H9 (cell line): ENCODE data around the gene CCL16. TPM values are rescaled to one million over a fixed set of nuclear protein-coding genes. Genes with fewer than 3 reads are reported as not detected.

Experiments
- DNase-seq: peaks from one replicate; pipeline ENCODE4 v3.0.0-alpha.2; 2017
- H2AFZ ChIP-seq: one replicate; pipeline ENCODE4 v1.6.1; 2013; ENCODE audit warnings: mild to moderate bottlenecking, low read length, control low read depth, moderate library complexity
- H2AK5ac ChIP-seq: 2 replicates; pipeline ENCODE4 v1.6.1; 2013; ENCODE audit warnings: low read length, control low read depth, mixed read lengths; ENCODE audit not compliant: insufficient read length
- H2BK120ac ChIP-seq: one replicate; pipeline ENCODE4 v1.6.1; 2013; ENCODE audit warnings: low read depth, mild to moderate bottlenecking, low read length, control low read depth, inconsistent platforms; ENCODE audit not compliant: poor library complexity, severe bottlenecking
- H2BK12ac ChIP-seq: 2 replicates; pipeline ENCODE4 v1.6.1; 2013; ENCODE audit warnings: low read length, control low read depth, mixed read lengths, low read depth; ENCODE audit not compliant: insufficient read length
- H2BK15ac ChIP-seq: 2 replicates; pipeline ENCODE4 v1.6.1; 2013; ENCODE audit warnings: low read depth, low read length, control low read depth
- H2BK20ac ChIP-seq: one replicate; pipeline ENCODE4 v1.6.1; 2013; ENCODE audit warnings: low read depth, mild to moderate bottlenecking, low read length, control low read depth, inconsistent platforms; ENCODE audit not compliant: poor library complexity, severe bottlenecking
- H2BK5ac ChIP-seq: 2 replicates; pipeline ENCODE4 v1.6.1; 2013; ENCODE audit warnings: low read length, control low read depth, mixed read lengths; ENCODE audit not compliant: insufficient read length
- H3K14ac ChIP-seq: 2 replicates; pipeline ENCODE4 v1.6.1; 2013; ENCODE audit warnings: low read length, control low read depth; ENCODE audit not compliant: insufficient read depth
- H3K18ac ChIP-seq: 2 replicates; pipeline ENCODE4 v1.6.1; 2013; ENCODE audit warnings: low read depth, mild to moderate bottlenecking, mixed read lengths, low read length, control low read depth; ENCODE audit not compliant: insufficient read length
- H3K23ac ChIP-seq: 2 replicates; pipeline ENCODE4 v1.6.1; 2013; ENCODE audit warnings: low read length, control low read depth, mixed read lengths, low read depth; ENCODE audit not compliant: insufficient read length
- H3K23me2 ChIP-seq: 2 replicates; pipeline ENCODE4 v1.6.1; 2013; ENCODE audit warnings: low read depth, mild to moderate bottlenecking, mixed read lengths, low read length, control low read depth; ENCODE audit not compliant: insufficient read length, poor library complexity, severe bottlenecking
- H3K27ac ChIP-seq: 2 replicates; pipeline ENCODE4 v1.5.1; 2013; ENCODE audit warnings: low read length, control low read depth, mixed read lengths, low read depth; ENCODE audit not compliant: insufficient read length
- H3K27me3 ChIP-seq: 2 replicates; pipeline ENCODE4 v1.6.1; 2013; ENCODE audit warnings: low read length, control low read depth, inconsistent platforms; ENCODE audit not compliant: insufficient read depth
- H3K4ac ChIP-seq: 2 replicates; pipeline ENCODE4 v1.6.1; 2013; ENCODE audit warnings: low read depth, mild to moderate bottlenecking, control low read depth, inconsistent platforms, low read length, moderate library complexity
- H3K4me1 ChIP-seq: 2 replicates; pipeline ENCODE4 v1.6.1; 2013; ENCODE audit warnings: low read length, control low read depth, inconsistent platforms; ENCODE audit not compliant: insufficient read depth
- H3K4me2 ChIP-seq: 2 replicates; pipeline ENCODE4 v1.6.1; 2013; ENCODE audit warnings: low read length, control low read depth, mixed read lengths; ENCODE audit not compliant: insufficient read length, insufficient read depth
- H3K56ac ChIP-seq: 2 replicates; pipeline ENCODE4 v1.6.1; 2013; ENCODE audit warnings: low read depth, mild to moderate bottlenecking, mixed read lengths, low read length, control low read depth; ENCODE audit not compliant: insufficient read length
- H3K79me1 ChIP-seq: 2 replicates; pipeline ENCODE4 v1.6.1; 2013; ENCODE audit warnings: low read depth, mild to moderate bottlenecking, moderate library complexity, low read length, control low read depth, inconsistent platforms; ENCODE audit not compliant: insufficient read depth, poor library complexity, severe bottlenecking
- H3K79me2 ChIP-seq: 2 replicates; pipeline ENCODE4 v1.6.1; 2013; ENCODE audit warnings: low read length, control low read depth, inconsistent platforms; ENCODE audit not compliant: insufficient read depth
- H3K9ac ChIP-seq: 2 replicates; pipeline ENCODE4 v1.6.1; 2013; ENCODE audit warnings: low read length, control low read depth, mixed read lengths; ENCODE audit not compliant: insufficient read length; ENCODE audit errors: extremely low read depth
- H3K9me3 ChIP-seq: one replicate; pipeline ENCODE4 v1.6.1; 2013; ENCODE audit warnings: low read depth, low read length, inconsistent platforms; ENCODE audit not compliant: control insufficient read depth
- H3T11ph ChIP-seq: one replicate; pipeline ENCODE4 v1.6.1; 2013; ENCODE audit warnings: mild to moderate bottlenecking, low read length, control low read depth, inconsistent platforms
- H4K20me1 ChIP-seq: one replicate; pipeline ENCODE4 v1.6.1; 2013; ENCODE audit not compliant: control insufficient read depth, insufficient read length, insufficient read depth
- H4K5ac ChIP-seq: 2 replicates; pipeline ENCODE4 v1.6.1; 2013; ENCODE audit warnings: low read depth, mild to moderate bottlenecking, mixed read lengths, low read length, control low read depth; ENCODE audit not compliant: insufficient read length
- H4K8ac ChIP-seq: replicated peaks from 2 replicates; pipeline ENCODE4 v1.6.1; 2013; ENCODE audit warnings: low read length, control low read depth, mixed read lengths, low read depth; ENCODE audit not compliant: insufficient read length
- H4K91ac ChIP-seq: 2 replicates; pipeline ENCODE4 v1.6.1; 2013; ENCODE audit warnings: low read depth, mild to moderate bottlenecking, moderate library complexity, mixed read lengths, low read length, control low read depth; ENCODE audit not compliant: insufficient read length
- H3K27ac Mint-ChIP-seq, 3 experiments: 2 replicates in 2 of 3; 3 replicates in 1 of 3; pipeline ENCODE4 v1.8.0; 2020 to 2021; ENCODE audit warnings: mixed read lengths in 3 of 3, mild to moderate bottlenecking in 1 of 3, moderate library complexity in 1 of 3
- H3K27me3 Mint-ChIP-seq: 2 replicates; pipeline ENCODE4 v1.8.0; 2021; ENCODE audit warnings: low read depth, mild to moderate bottlenecking, moderate library complexity, mixed read lengths
- H3K36me3 Mint-ChIP-seq, 3 experiments: 2 replicates in 2 of 3; 3 replicates in 1 of 3; pipeline ENCODE4 v1.8.0; 2020 to 2021; ENCODE audit warnings: low read depth in 3 of 3, mixed read lengths in 3 of 3; ENCODE audit not compliant: insufficient read depth in 1 of 3
- H3K4me1 Mint-ChIP-seq, 2 experiments: 2 replicates each; pipeline ENCODE4 v1.8.0; 2020; ENCODE audit warnings: mixed read lengths in 2 of 2
- H3K4me3 Mint-ChIP-seq, 2 experiments: 2 replicates in 1 of 2; 3 replicates in 1 of 2; pipeline ENCODE4 v1.8.0; 2020 to 2021; ENCODE audit warnings: mild to moderate bottlenecking in 2 of 2, mixed read lengths in 2 of 2, moderate library complexity in 1 of 2
- H3K9me3 Mint-ChIP-seq, 2 experiments: 2 replicates in 1 of 2; 3 replicates in 1 of 2; pipeline ENCODE4 v1.8.0; 2020; ENCODE audit warnings: mild to moderate bottlenecking in 2 of 2, mixed read lengths in 2 of 2, moderate library complexity in 1 of 2
- WGBS: extraction: QIAGEN DNeasy Blood & Tissue Kit; methylation state at CpG from one replicate; pipeline ENCODE4 v1.1.7; 2013; ENCODE audit warnings: missing lambda C conversion rate, low lambda C conversion rate, mixed read lengths; ENCODE audit not compliant: insufficient read length; ENCODE audit errors: extremely low coverage; 5-methylcytosine and 5-hydroxymethylcytosine counted together
- total RNA-seq: library from RNA; stranded (reverse); gene quantifications from 2 replicates; pipeline ENCODE4 v1.2.1, GENCODE V29; 2021
- TF ChIP-seq, protein P1 (sequence below): fragments of 200-600 bp; sonication (generic); conservative IDR thresholded peaks from 3 replicates; pipeline ENCODE4 v1.8.0; 2021; ENCODE audit warnings: antibody characterized with exemption, mild to moderate bottlenecking

The CCL16 gene
- total RNA-seq, 1 experiment from 2014 or later, result not detected

DNA sequence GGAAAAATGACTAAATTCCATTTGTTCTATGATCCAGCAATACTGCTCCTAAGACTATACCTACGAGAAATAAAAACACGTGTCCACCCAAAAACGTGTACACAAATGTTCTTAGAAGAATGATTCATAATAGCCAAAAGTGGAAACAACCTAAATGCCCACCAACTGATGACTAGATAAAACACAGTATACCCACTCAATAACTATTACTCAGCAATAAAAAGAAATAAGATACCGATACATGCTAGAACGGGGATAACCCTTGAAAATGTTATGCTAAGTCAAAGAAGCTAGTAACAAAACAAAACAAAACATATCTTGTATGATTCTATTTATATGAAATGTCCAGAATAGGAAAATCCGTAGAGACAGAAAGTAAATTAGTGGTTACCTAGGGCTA lies 17.6 kb downstream of the CCL16 start:
- H3K56ac ChIP-seq, result no peak overlapping the region
- Mint-ChIP-seq H3K27ac (no peak overlapping the region), H3K36me3 (no peaks in the 10 kb centered on the region), H3K4me3 (no peak overlapping the region), H3K9me3 (no peaks in the 10 kb centered on the region), H3K27me3 (no peaks in the 10 kb centered on the region; the same call in 1 of the 2 replicates), H3K4me1 (no peaks in the 10 kb centered on the region)
- H4K8ac ChIP-seq, result no peak overlapping the region
- H3K9me3 ChIP-seq, result no peaks in the 10 kb centered on the region
- DNase-seq, result no peak
- no peak overlapping the region for H3T11ph ChIP-seq
- H2BK120ac ChIP-seq, result no peak overlapping the region
- no peak overlapping the region for H3K4me2 ChIP-seq
- no peaks in the 10 kb centered on the region for H3K4me1 ChIP-seq
- TF ChIP-seq, protein P1, sequence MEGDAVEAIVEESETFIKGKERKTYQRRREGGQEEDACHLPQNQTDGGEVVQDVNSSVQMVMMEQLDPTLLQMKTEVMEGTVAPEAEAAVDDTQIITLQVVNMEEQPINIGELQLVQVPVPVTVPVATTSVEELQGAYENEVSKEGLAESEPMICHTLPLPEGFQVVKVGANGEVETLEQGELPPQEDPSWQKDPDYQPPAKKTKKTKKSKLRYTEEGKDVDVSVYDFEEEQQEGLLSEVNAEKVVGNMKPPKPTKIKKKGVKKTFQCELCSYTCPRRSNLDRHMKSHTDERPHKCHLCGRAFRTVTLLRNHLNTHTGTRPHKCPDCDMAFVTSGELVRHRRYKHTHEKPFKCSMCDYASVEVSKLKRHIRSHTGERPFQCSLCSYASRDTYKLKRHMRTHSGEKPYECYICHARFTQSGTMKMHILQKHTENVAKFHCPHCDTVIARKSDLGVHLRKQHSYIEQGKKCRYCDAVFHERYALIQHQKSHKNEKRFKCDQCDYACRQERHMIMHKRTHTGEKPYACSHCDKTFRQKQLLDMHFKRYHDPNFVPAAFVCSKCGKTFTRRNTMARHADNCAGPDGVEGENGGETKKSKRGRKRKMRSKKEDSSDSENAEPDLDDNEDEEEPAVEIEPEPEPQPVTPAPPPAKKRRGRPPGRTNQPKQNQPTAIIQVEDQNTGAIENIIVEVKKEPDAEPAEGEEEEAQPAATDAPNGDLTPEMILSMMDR, result no peak
- no peak overlapping the region for H3K14ac ChIP-seq
- no CpG with 5 or more reads among the region's 6 CpGs for WGBS
- H3K27me3 ChIP-seq, result no peaks in the 10 kb centered on the region
- H4K91ac ChIP-seq, result no peak overlapping the region
- no peaks in the 10 kb centered on the region for H3K79me2 ChIP-seq
- H2BK12ac ChIP-seq, result no peak overlapping the region
- H3K23me2 ChIP-seq, result no peaks in the 10 kb centered on the region
- H3K18ac ChIP-seq, result no peak overlapping the region
- H4K20me1 ChIP-seq, result no peaks in the 10 kb centered on the region
- no peak overlapping the region for H4K5ac ChIP-seq
- no peak overlapping the region for H3K4ac ChIP-seq
- H3K27ac ChIP-seq, result no peak overlapping the region
- H2BK15ac ChIP-seq, result no peak overlapping the region
- H2BK20ac ChIP-seq, result no peak overlapping the region
- H2AFZ ChIP-seq, result no peak overlapping the region
- H2AK5ac ChIP-seq, result no peak overlapping the region
- H3K79me1 ChIP-seq, result no peaks in the 10 kb centered on the region
- no peak overlapping the region for H3K23ac ChIP-seq
- H2BK5ac ChIP-seq, result no peak overlapping the region
- no peak overlapping the region for H3K9ac ChIP-seq
